ENCODE data around the gene HUS1B. TPM values are rescaled to one million over a fixed set of nuclear protein-coding genes. Genes with fewer than 3 reads are reported as not detected.

HUS1B gene
- total RNA-seq, 1 donor from 2014 or later, result 0.41 TPM

- TF ChIP-seq CTCF (conservative IDR thresholded peaks at IDR 0.05), result no peak
- H3K36me3 Mint-ChIP-seq, result no peaks in the 10 kb centered on the region
- H3K27me3 Mint-ChIP-seq, result peaks cover 2% of the 10 kb centered on the region
- peaks cover 19% of the 10 kb centered on the region for H3K4me1 Mint-ChIP-seq (ENCODE audit: unreplicated experiment)
- peak within 1 kb of the TSS; percentile 96 for H3K27ac Mint-ChIP-seq
- H3K4me3 Mint-ChIP-seq, result peak within 1 kb of the TSS; percentile 98
- DNase-seq (ENCODE audit: extremely low spot score, unreplicated experiment), result peak; percentile 85
- no peaks in the 10 kb centered on the region for H3K9me3 Mint-ChIP-seq
These were observed 36.2 kb upstream of the HUS1B start, which contains the start of gene EXOC2 for GRCh38 chr6:692858-693722. Gene EXOC2, minus strand, starts transcription at chr6:693139. Its CDS starts 55,321 bp downstream, at chr6:637818.

GRCh38 chr6:692356-692851 is 35.5 kb upstream of the HUS1B start:
- no peak for DNase-seq (ENCODE audit: extremely low spot score, unreplicated experiment)
- Mint-ChIP-seq H3K4me1 (ENCODE audit: unreplicated experiment) (peaks cover 19% of the 10 kb centered on the region), H3K4me3 (peak overlapping the region; percentile 97), H3K36me3 (no peaks in the 10 kb centered on the region), H3K27ac (peak overlapping the region; percentile 96), H3K27me3 (peaks cover 2% of the 10 kb centered on the region), H3K9me3 (no peaks in the 10 kb centered on the region)
- TF ChIP-seq CTCF (conservative IDR thresholded peaks at IDR 0.05), result no peak

- Mint-ChIP-seq H3K27ac (no peak overlapping the region), H3K4me1 (ENCODE audit: unreplicated experiment) (peaks cover 29% of the 10 kb centered on the region), H3K9me3 (no peaks in the 10 kb centered on the region), H3K36me3 (no peaks in the 10 kb centered on the region), H3K4me3 (no peak overlapping the region), H3K27me3 (peaks cover 2% of the 10 kb centered on the region)
- DNase-seq (ENCODE audit: extremely low spot score, unreplicated experiment), result no peak
- TF ChIP-seq CTCF (conservative IDR thresholded peaks at IDR 0.05), result no peak
These were observed 32.3 kb upstream of the HUS1B start for GRCh38 chr6:689223-689622.

- Mint-ChIP-seq H3K27ac (no peak overlapping the region), H3K4me3 (no peak overlapping the region), H3K36me3 (peaks cover 8% of the 10 kb centered on the region), H3K4me1 (ENCODE audit: unreplicated experiment) (peaks cover 32% of the 10 kb centered on the region), H3K9me3 (no peaks in the 10 kb centered on the region), H3K27me3 (peaks cover 3% of the 10 kb centered on the region)
- TF ChIP-seq CTCF (conservative IDR thresholded peaks at IDR 0.05), result peak; percentile 31
- no peak for DNase-seq (ENCODE audit: extremely low spot score, unreplicated experiment)
These were observed 29.6 kb upstream of the HUS1B start for GRCh38 chr6:686497-686896.

GRCh38 chr6:684831-685636 is 28.1 kb upstream of the HUS1B start:
- Mint-ChIP-seq H3K27me3 (peaks cover 3% of the 10 kb centered on the region), H3K36me3 (peaks cover 8% of the 10 kb centered on the region), H3K9me3 (no peaks in the 10 kb centered on the region), H3K4me1 (ENCODE audit: unreplicated experiment) (peaks cover 37% of the 10 kb centered on the region), H3K27ac (peak overlapping the region; percentile 11), H3K4me3 (peak overlapping the region; percentile 20)
- DNase-seq (ENCODE audit: extremely low spot score, unreplicated experiment), result no peak
- no peak for TF ChIP-seq CTCF (conservative IDR thresholded peaks at IDR 0.05)
